RKO (cell line): ENCODE measurements around the gene PRSS16.
"Not testable (repeated sequence)": the region's sequence is repeated elsewhere in the genome, so short reads cannot be mapped to it uniquely, and the experiment has no call there.

Experiments
- DNase-seq: peaks from one replicate; pipeline ENCODE4 v3.0.0-alpha.2; 2016; ENCODE audit warnings: low spot score

The PRSS16 gene

GRCh38 chr6:27247133-27247836, at the start of gene PRSS16:
Gene PRSS16, plus strand, starts transcription at chr6:27247701. Its CDS starts 37 bp downstream, at chr6:27247738.
- DNase-seq: no peak

- DNase-seq: no peak
Observed at GRCh38 chr6:27205375-27206278, 41.9 kb upstream of the PRSS16 start.

GRCh38 chr6:27206806-27207205, 40.7 kb upstream of the PRSS16 start:
- no peak for DNase-seq

GRCh38 chr6:27208042-27208441, 39.5 kb upstream of the PRSS16 start:
- DNase-seq: no peak

GRCh38 chr6:27209196-27209595, 38.3 kb upstream of the PRSS16 start:
- no peak for DNase-seq

- no peak for DNase-seq
Observed at GRCh38 chr6:27209659-27210269, 37.7 kb upstream of the PRSS16 start.

- not testable (repeated sequence) for DNase-seq
Observed at GRCh38 chr6:27213091-27213517, 34.4 kb upstream of the PRSS16 start.

- no peak for DNase-seq
Observed at GRCh38 chr6:27213544-27214125, 33.9 kb upstream of the PRSS16 start.

GRCh38 chr6:27214126-27214601, 33.3 kb upstream of the PRSS16 start:
- no peak for DNase-seq

GRCh38 chr6:27216874-27217273, 30.6 kb upstream of the PRSS16 start:
- DNase-seq: no peak

GRCh38 chr6:27222971-27223370, 24.5 kb upstream of the PRSS16 start:
- not testable (repeated sequence) for DNase-seq

- no peak for DNase-seq
Observed at GRCh38 chr6:27224729-27225128, 22.8 kb upstream of the PRSS16 start.

- DNase-seq: no peak
Observed at GRCh38 chr6:27228963-27229477, 18.5 kb upstream of the PRSS16 start.

GRCh38 chr6:27230758-27231111, 16.8 kb upstream of the PRSS16 start:
- DNase-seq: peak; percentile 45

GRCh38 chr6:27234576-27234975, 12.9 kb upstream of the PRSS16 start:
- DNase-seq: no peak

GRCh38 chr6:27237089-27237803, 10.3 kb upstream of the PRSS16 start:
- DNase-seq: peak; percentile 85

GRCh38 chr6:27238010-27238983, 9.2 kb upstream of the PRSS16 start:
- no peak for DNase-seq

GRCh38 chr6:27239258-27239657, 8.2 kb upstream of the PRSS16 start:
- DNase-seq: no peak

- no peak for DNase-seq
Observed at GRCh38 chr6:27241443-27241842, 6.1 kb upstream of the PRSS16 start.

- no peak for DNase-seq
Observed at GRCh38 chr6:27242589-27243265, 4.8 kb upstream of the PRSS16 start.
